ENCODE results near the gene CAMK1D. TPM values are rescaled to one million over a fixed set of nuclear protein-coding genes. Genes with fewer than 3 reads are reported as not detected.

The CAMK1D gene
- total and polyA plus RNA-seq, 10 of the 15 experiments (the other 5 are each of a cell fraction or from before 2014, with no cell fraction given) = 2.1 to 35.5 (median 14.7) TPM

- H3K36me3 ChIP-seq (ENCODE audit: control insufficient read depth in 2 of 2, insufficient read depth in 2 of 2, low read length in 1 of 2) = no peaks in the 10 kb centered on the region
- in situ Hi-C loops (cut with MboI) = no loop called here
- ATAC-seq (no peak), FAIRE-seq (no peak), DNase-seq (ENCODE audit: low read depth, low spot score) (no peak)
- no peak overlapping the region for H3K4me3 ChIP-seq
- no peak overlapping the region for H3K4me2 ChIP-seq (ENCODE audit: control insufficient read depth, insufficient read depth)
- ChIA-PET SMC1A (ENCODE audit: uncharacterized antibody, unreplicated experiment) (no interaction called here), RAD21 (ENCODE audit: unreplicated experiment) (no interaction called here), CTCF (no interaction called here), POLR2A (interaction anchor here (0.6 kb wide), 1 partner anchor 20 kb away, joined by 3 read pairs; no protein-coding TSS in a partner anchor)
- no peaks in the 10 kb centered on the region for H3K27me3 ChIP-seq (replicated peaks in 1 of 2; ENCODE audit: control insufficient read depth in 2 of 2, insufficient read depth in 2 of 2, low read length in 1 of 2)
- no peak overlapping the region for H3K27ac ChIP-seq (ENCODE audit: control insufficient read depth, insufficient read depth)
- peaks cover 3% of the 10 kb centered on the region; the same call in 2 of the 3 replicates for H3K9me3 ChIP-seq (replicated peaks; ENCODE audit: control insufficient read depth, insufficient read depth, low read length)
- H2AFZ ChIP-seq (ENCODE audit: control insufficient read depth, low read depth, low read length) = no peak overlapping the region
- 44% methylated on average over 5 of the region's 5 CpGs for WGBS (ENCODE audit: insufficient coverage, insufficient replicate concordance, low lambda C conversion rate, missing lambda C conversion rate)
- no TSS peak for BruUV-seq (replicated peaks)
- TF ChIP-seq EZH2 (IDR thresholded peaks at IDR 0.05; ENCODE audit: borderline replicate concordance, control insufficient read depth, low read depth, low read length) (no peak), ZBTB40 (IDR thresholded peaks at IDR 0.05; ENCODE audit: borderline replicate concordance) (peak; percentile 72)
- peaks cover 10% of the 10 kb centered on the region for H3K4me1 ChIP-seq (ENCODE audit: control insufficient read depth, insufficient read depth, low read length)
- intact Hi-C loops (cut with micrococcal nuclease; ENCODE audit: unreplicated experiment) = no loop called here
- H4K20me1 ChIP-seq (ENCODE audit: control insufficient read depth, insufficient read depth) = no peaks in the 10 kb centered on the region
- H3K9ac ChIP-seq (ENCODE audit: control insufficient read depth, insufficient read depth, low read length) = no peak overlapping the region
- no peaks in the 10 kb centered on the region for H3K79me2 ChIP-seq (ENCODE audit: control insufficient read depth, insufficient read depth, low read length)
Observed at GRCh38 chr10:12592967-12593366, 243.6 kb downstream of the CAMK1D start.

Measured in GM12878 (cell line).